LHCN-M2 (cell line): Measurements from ENCODE around the gene CHCHD6. TPM values are rescaled to one million over a fixed set of nuclear protein-coding genes. Genes with fewer than 3 reads are reported as not detected.

ENCODE experiments used
- DNase-seq: peaks from one replicate; pipeline ENCODE4 v3.0.0-alpha.2; 2012; ENCODE audit warnings: low read depth
- total RNA-seq: library from RNA; depleted of rRNA; stranded (reverse); fragments of >200 nt; gene quantifications from 2 replicates; pipeline ENCODE4 v1.2.3, GENCODE V29; 2014

The CHCHD6 gene
- total RNA-seq, 1 experiment from 2014 or later = 23.5 TPM

DNA sequence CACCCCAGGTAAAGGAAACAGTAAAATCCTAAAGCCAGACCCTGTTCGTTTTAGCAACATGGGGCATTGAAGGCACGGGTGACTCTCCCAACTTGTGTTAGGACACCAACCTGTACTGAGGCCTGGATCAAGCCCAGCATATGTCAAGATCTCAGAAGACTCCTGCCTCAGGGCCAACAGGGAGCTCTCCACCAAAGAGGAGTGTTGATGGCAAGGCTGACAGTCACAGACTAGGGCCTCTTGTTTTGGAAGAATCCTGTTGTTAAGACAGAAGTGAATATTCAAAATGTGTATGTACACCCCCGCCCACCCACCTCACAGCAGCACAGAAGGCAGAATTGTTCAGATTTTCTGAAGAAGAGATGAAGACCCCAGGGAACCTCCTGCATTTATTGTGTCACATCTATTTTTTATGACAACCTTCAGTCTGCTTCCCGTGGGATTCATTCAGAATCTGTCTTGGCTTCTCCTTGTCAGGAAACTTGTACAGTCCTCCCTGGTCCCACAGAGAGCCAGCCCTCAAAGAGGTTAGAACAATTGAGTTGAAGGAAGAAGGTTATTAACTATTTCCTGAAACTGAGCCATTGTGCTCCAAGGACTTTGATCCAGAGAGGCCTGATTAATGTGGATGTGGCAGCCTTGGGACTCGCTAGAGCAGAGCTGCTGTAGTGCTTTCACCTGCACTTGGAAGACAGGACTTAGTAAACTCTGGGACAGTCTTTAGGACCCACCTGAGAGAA, 217.2 kb downstream of the CHCHD6 start:
- no peak for DNase-seq

DNA sequence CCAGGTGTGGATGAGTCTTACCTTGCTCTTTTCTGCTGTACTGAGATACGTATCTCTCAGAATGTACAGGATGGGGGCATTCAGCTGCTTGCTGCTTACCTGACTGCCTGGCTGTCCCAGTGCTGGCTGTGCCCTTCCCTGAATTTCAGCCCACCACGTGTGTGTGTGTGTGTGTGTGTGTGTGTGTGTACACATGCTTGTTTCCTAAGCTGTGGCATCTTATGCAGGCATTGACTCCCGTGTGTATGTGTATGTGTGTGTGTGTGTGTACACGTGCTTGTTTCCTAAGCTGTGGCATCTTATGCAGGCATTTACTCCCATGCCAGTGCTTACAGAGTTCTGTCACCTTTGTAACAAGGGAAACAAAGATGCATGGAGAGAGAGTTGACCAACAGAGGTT, 218.4 kb downstream of the CHCHD6 start:
- no peak for DNase-seq

DNA sequence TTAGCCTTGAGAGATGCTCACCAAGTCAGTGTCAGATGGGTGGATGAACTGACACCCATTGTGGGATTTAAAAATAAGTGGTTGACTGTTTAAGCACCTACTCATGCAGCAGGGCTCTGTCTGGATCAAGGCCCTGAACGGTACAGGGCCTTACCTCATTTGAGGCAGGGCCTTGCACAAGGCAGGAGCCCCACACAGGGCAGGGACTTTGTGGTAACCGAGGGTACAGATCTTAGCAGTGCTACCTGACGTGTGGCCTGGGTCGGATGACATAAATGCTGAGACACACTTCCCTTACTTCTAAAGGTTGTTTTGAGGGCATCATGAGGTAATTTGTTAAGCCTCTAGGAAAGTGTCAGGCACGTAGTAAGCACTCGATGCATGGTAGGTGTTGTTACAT, 219.4 kb downstream of the CHCHD6 start:
- DNase-seq = no peak

DNA sequence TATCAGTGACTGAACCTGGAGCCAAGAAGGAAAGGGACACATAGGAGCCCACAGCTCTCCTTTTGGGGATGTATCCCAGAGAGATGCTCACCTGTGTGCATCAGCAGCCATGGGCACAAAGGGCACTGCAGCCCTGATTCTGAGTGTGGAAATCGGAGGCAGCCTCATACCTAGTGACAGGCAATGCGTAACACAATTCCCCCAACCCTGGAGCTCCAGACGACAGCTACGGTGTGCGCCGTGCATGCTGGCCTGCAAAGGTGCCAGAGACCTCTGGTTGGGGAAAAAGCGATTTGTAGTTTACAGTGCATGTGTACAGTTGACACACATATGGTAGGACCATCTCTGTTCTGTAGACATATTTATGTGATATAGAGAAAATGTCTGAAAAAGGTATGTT, 219.9 kb downstream of the CHCHD6 start:
- DNase-seq = no peak

DNA sequence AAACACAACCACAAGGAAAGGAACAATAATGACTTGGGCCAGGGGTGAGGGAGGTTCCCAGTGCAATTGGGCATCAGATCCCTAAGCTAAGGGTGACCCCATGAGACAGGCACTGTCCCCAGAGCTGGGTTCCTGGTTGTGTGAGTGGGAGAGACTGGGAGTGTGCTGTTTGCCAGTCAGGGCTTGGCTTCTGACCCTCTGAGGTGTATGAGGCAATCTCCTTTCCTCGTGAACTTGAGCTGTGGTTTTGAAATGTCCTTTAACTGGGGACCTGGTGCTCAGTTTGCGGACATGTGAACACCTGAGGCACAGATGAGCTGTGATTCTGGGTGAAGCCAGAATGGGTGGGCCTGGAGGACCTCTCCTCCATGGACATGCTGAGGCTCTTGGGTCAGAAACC, 220.4 kb downstream of the CHCHD6 start:
- DNase-seq = no peak

DNA sequence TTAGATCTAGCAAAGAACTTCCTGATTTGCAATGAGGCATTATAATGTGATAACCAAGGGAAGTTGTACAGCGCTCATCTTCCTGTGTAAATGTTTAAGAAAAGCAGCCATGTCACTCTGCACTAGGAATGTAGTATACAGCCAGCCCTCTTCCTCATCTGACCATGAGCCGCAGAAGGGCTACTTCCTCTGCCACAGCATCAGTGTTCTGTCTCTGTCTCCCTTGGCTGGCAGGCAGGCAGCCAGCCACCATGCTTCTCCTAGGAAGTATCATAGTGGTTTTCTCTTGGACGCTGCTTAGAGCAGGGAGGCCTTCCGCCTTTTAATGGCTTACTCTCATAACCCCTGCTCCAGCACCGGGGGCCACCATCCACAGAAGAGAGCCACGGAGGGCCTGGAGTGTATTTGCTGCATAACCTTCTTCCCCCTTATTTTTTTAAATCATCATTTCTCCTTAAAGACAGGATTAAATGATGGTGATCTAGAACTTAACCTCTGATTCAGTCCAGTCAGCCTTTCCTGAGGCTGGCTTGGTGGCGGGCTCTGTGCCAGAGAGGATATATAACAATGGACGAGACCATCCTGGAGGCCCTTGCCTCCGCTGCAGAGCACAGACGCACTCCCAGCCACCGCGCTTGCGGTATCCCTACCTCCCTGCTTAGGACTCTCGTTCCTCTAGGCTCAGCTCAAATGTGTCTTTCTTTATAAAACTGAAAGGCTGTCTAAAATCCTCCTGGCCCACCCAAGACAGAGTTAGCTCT, 221.6 kb downstream of the CHCHD6 start:
- DNase-seq = no peak

DNA sequence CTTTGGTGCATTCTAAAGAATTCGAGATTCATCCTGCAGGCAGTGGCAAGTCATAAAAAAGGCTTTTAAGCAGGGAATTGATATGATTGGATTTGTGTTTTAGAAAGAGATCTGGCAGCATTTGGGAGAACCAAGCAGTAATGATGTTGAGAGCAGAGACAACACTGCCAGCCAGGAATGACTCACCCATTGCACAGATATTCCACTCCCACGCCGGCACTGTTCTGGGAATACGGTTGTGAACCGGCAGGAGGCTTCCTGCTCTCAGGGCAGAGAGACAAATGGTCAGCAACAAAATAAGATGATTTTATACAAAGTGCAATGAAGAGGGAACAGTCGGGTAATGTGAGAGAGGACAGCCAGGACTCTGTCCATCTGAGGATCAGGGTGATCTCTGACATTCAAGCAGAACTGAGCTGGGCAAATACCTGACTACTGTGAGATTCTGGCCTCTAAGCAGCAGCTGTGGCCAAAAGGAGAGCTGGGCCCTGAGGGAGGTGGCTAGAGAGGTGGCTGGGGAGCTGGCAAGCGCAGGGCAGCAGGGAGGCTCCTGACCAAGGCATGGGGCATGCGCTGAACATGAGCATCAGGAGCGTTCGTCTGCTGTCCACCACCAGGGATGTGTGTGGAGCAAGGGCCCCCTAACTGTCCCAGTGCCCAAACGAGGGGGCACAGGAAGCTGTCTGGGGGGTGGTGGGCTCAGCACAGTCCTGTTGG, 222.8 kb downstream of the CHCHD6 start:
- DNase-seq = peak; percentile 86

DNA sequence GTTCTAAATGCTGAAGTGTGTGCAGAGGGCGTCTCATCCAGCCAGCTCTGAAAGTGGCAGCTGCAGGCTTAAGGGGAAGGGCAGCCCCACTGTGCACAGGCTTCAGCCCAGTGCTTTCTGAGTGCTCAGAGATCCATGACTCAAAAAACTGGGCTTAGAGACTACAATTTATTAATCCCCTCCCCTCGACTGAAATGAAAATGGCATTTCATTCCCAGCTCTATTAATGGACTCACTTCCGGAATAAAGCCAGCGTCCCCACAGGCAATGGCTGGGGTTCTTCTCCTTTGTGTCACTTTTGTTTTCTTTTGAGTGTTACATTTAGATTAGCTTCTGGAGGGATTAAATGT, 223.3 kb downstream of the CHCHD6 start:
- DNase-seq = peak; percentile 45

DNA sequence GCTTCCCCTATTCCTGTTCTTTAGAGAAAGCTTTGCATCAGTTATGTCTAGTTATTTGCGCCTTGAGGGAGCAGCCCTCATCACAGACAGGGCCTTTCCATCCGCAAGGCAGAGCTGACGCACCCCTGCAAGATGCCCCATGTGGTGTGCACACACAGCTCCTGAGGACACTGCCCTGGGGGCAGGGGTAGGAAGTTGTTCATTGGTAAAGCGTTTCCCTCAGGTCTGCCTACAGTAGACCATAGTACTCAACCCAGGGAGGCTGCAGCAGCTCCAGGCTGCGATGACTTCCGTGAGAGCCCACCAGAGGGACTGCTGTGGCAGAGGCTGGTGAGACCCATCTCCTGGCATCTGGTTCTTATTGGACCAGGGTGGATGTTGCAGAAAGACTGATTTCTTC, 223.8 kb downstream of the CHCHD6 start:
- DNase-seq = no peak

DNA sequence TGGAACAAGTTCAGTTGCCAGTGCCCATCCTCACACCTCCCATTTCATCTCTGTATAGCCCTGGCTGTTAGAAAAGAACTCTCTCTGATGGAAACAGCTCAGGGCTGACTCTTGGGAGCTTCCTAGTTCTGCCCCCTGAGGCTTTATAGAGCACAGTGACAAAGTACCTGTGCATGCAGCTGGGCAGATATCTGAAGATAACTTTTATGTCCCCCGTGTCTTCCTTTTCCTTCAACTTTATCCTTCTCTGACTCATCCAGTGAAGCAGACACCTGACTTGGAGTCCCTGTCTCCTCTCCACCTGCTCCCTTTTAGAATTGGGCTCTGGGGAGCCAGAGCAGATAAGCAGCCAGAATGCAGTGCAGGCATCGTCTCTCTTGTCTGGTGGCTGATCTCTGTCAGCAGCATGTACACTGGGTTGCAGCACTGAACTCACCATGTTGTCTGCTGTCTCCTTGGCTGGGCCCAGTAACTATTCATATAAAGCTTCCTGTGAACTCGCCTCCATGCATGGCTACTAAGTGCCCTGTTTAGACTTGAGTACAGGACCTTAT, 225.0 kb downstream of the CHCHD6 start:
- DNase-seq = no peak

DNA sequence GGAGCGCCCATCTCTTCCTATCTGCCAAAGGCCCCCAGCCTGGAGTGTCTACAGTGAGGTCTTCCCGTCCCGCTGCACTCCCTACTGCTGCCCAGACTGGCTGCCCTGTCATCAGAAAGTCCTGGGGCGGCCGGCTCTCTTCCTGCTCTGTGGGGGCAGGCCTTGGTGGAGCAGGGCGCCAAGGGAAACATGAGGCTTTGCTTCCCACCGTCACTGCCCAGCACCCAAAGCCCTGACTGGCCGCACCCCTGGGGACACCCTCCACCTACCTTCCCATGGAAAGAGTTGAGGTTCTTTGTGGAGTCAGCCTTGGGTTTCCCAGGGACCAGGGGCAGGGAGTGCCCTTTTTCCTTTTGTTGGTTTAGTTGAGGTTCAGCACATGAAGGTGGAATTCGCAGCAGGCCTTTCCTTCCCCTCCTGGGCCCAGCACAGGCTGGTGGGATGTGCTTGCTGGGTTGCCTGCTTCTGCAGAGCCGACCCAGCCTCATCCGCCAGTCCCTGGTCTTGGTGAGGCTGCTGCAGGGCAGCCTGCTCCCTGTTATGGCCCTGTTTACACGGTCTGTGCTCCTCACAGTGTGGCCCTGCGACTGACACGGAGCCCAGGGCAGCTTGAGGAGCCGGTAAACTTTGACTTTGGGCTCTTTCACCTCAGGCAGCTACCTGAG, 227.0 kb downstream of the CHCHD6 start:
- DNase-seq = no peak

DNA sequence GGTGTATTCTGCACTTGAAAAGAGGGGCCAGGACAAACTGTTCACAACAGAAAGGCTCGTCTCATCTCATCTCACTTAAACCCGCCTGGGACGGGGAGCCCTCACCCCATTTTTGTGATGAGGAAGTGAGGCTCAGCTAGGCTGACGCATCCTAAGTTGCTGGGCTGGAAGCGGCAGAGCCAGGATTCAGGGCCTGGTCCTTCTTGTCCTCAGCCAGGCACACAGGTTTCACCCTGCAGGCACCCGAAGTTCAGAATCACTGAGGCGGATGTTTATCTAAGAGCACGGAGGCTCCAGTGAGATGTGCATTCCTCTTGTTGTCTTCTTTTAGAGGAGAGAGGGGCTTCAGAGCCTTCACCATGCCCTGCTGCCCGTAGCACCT, 227.8 kb downstream of the CHCHD6 start:
- DNase-seq = no peak

DNA sequence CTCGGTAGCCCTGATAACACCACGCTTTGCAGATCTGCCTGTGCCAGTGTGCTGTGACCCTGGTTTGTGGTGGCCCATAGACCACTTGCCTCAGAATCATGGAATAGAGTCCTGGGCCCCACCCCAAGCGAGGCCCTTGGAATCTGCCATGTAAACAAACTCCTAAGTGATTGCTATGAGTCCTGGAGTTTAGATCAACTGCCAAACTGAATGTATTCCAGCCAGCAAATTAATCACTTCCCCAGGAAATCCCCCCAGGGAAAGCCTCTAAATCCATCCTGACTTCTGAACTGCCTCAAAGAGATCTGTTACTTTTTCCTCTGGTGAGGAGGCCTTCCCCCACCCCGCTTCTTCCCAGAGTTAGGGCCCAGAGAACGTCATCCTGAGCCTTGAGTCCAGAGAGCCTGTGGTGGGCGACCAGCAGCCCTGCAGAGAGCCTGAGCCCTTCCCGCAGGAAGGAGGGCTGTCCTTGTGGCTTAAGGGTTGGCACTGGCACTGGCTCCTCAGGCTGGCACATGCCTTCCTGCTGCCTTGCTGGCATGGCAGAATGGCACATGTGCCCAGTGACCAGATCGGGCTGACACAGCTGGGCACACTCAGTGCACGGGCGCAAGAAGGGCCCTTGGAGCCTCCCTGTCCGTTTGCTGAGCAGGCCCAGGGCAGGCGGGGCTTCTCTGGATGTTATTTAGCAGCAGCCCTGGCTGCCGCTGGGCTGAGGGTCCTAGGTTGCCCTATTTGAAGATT, 228.3 kb downstream of the CHCHD6 start:
- no peak for DNase-seq

DNA sequence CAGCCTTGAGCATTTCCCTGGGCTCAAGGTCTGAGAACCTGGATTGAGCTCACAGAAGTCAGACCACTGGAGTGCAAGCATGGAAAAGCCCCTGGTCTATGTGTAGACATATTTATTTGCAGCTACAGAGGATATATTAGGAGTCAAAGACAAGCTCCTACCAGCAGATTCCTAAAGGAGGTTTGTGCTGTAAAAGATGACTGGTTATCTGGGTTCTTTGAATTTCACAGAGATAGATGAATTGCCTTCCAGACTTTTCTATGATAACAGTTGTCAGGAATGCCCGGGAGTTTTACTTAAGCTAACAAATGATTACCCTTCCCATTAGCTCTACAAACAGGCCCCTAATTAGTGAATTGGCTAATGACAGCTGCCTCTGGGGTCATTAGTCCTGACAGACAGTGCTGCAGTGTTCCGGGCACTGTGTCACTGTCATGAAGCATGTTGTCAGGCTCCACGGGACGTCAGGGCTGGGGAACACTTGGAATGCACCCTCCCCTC, 230.0 kb downstream of the CHCHD6 start:
- no peak for DNase-seq

DNA sequence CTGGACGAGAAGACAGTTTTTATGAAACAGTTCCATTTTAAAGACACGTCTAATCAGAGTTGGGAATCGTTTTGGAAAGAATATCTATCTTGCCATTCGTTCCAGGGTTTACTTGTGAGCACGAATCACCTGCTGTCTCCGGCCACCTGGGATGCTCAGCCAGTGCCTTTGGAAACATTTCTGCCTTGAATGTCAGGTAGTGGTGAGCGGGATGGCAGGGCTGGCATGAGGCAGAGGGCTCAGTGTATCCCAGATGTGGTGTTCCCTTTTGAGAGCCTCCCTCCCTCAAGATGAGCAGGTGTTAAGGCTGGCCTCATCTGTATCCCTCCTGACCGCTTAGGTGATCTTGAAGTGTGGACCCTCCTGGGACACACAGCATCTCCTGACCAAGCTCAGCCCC, 231.0 kb downstream of the CHCHD6 start:
- no peak for DNase-seq

DNA sequence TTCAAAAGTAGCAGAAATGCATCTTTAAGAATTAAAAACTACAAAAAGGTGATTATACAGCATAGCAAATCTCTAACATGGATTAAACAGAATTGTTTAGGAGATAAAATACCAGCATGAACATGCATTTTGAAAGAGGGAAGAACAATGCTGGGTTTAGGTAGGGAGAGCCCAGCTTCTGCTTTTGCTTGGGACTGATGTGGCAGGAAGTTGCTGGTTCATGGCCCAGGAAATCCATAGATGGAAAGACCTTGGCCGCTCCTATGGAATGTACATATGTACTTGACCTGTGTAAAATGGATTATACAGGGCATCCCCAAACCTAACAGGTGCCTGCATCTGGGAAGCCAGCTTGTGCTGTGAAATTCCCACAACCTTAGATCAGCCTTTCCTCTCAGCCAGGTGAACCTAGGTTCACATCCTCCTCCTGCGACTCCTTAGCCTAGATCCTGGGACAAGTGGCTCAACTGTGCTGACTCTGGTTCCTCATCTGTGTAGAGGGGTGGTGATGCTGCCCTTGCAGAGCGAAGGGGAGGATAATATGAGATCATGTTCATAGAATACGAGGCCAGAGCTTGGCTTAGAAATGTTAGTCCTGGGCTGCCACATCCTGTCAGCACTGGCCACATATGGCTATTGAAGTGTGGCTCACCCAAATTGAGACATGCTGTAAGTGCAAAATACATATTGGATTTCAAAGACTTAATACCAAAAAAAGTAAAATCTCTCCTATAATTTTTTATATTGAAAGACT, 231.9 kb downstream of the CHCHD6 start:
- no peak for DNase-seq

DNA sequence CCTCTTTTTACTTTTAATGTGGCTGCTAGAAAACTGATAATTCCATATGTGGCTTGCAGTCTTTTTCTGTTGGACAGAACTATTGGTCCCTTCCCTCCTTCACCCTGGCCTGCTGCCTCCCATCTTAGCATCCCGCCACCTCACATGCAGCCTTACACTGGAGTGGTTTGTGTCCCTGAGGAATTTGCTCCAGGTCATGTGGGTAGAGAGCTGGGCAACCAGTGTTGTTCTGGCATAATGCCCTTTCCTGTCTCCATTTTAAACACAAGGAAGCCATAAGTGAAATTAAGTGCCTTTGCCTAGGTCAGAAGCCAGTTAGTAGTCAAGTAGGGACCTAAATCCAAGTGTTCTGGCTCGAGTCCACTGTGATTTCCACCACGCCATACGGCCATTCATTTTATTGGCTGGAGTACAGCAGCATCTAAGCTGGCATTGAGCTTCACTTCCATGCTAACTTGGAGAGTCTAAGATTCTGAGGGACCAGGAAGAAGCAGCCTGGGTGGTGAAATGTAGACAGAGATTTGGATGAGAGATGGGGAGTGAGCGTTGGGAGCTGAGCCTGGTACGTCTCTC, 232.9 kb downstream of the CHCHD6 start:
- DNase-seq = no peak

DNA sequence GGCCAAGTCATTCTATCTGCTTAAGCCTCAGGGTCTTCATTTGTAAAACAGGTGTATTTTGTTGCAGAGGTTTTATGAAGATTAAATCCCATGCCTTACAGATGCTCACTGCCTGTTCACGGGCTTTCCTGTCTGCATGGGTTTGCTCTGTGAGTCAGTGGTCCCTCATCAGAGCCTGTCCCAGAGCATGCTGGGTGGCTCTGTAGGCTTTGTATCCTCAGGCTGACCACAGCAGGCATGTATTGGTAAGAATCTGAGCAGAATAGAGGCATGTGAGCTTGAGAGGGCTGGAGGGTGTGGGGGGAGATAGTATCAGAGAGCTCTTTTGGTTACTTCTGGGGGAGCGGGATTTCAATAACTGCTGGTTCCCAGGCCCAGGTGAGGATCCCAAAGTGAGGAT, 233.5 kb downstream of the CHCHD6 start:
- no peak for DNase-seq

DNA sequence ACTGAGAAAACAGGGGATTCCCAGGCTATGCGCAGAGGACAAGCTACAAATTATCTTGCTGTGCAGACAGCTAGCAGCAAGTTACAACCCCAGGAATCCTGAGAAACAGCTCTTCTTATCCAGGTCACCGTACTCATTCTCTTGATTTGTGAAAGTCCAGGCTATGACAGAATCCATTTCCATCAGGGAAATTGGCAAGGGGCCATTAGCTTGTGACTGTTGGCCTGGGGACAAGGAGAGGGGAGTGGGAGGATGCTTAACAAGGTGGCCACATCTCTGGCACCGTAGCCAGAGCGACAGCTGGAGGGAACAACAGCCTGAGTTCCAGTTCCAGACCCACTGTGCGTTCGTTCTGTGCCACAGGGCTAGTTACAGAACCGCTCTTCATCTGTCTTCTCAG, 233.9 kb downstream of the CHCHD6 start:
- DNase-seq = no peak
